Keratinocyte (primary cell): ENCODE results near the gene GNG13.

ENCODE experiments used
- EZH2 ChIP-seq: IDR thresholded peaks from one replicate; pipeline ENCODE4 v1.6.1; 2012; ENCODE audit warnings: inconsistent platforms, mild to moderate bottlenecking, low read length, moderate library complexity
- TF ChIP-seq, protein P1 (sequence below), 3 experiments: IDR thresholded peaks in 1 of 3; conservative IDR thresholded peaks in 1 of 3; optimal IDR thresholded peaks in 1 of 3; 2 replicates in 2 of 3; 3 replicates in 1 of 3; pipeline versions ENCODE3 to v1.5.1; 2011; ENCODE audit warnings: low read length in 3 of 3, mild to moderate bottlenecking in 3 of 3, moderate library complexity in 2 of 3, control low read depth in 1 of 3, inconsistent platforms in 1 of 3; ENCODE audit not compliant: insufficient read depth in 2 of 3; ENCODE audit errors: extremely low read depth in 1 of 3

DNA sequence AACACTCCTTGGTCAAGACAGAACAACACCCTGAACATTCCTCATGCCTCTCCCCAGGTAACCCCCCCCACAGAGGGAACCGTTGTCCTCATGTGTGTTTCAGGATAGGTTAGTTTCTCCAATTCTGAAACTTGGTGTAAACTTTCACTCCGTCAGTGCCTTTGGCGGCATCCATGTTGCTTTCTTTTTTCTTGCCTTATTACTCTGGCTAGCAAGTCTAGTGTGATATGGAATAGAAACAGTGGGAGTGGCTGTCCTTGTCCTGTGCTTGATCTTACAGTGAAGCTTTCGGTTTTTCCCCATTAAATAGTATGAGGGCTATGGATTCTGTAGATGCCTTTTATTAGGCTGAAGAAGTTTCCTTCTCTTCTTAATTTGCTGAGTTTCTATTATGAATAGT is 35.7 kb upstream of the GNG13 start:
- TF ChIP-seq, protein P1, sequence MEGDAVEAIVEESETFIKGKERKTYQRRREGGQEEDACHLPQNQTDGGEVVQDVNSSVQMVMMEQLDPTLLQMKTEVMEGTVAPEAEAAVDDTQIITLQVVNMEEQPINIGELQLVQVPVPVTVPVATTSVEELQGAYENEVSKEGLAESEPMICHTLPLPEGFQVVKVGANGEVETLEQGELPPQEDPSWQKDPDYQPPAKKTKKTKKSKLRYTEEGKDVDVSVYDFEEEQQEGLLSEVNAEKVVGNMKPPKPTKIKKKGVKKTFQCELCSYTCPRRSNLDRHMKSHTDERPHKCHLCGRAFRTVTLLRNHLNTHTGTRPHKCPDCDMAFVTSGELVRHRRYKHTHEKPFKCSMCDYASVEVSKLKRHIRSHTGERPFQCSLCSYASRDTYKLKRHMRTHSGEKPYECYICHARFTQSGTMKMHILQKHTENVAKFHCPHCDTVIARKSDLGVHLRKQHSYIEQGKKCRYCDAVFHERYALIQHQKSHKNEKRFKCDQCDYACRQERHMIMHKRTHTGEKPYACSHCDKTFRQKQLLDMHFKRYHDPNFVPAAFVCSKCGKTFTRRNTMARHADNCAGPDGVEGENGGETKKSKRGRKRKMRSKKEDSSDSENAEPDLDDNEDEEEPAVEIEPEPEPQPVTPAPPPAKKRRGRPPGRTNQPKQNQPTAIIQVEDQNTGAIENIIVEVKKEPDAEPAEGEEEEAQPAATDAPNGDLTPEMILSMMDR (optimal IDR thresholded peaks at IDR 0.05 in 1 of 3, IDR thresholded peaks at IDR 0.05 in 1 of 3, conservative IDR thresholded peaks at IDR 0.05 in 1 of 3; ENCODE audit: extremely low read depth in 1 of 3, insufficient read depth in 2 of 3, low read length in 3 of 3), result no peak
- no peak for TF ChIP-seq EZH2
